ENCODE results near the gene CECR2. TPM values are rescaled to one million over a fixed set of nuclear protein-coding genes. Genes with fewer than 3 reads are reported as not detected.

CECR2 gene
- total and polyA plus RNA-seq, 2 of the 8 experiments (the other 6 are each of a cell fraction or from before 2014, with no cell fraction given): 18.3 to 123 TPM

DNA sequence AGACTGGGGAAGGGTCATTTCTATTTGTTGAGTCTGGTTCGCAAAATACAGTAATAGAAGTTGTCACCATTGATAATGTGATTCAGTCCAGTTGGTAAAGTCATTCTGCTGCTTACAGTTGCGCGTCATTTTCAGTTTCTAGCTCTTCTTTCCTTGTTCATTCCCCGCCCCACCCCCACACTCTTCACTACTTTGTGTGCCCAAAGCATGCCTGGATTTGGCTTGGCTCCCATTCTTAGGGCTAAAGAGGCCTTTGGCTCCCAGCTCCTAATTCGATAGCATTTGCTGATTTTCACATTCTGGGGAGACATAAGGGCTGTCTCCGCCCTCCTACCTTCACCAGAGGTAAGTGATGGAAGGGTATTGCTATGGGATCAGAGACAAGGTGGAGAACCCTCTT, 43.0 kb downstream of the CECR2 start:
- Histone ChIP-seq H3K9me3 (ENCODE audit: insufficient read depth in 2 of 2, low read depth in 1 of 2, low read length in 1 of 2) (no peaks in the 10 kb centered on the region), H2BK15ac (ENCODE audit: low read length) (no peak overlapping the region), H4K20me1 (replicated peaks in 1 of 2; ENCODE audit: control insufficient read depth in 1 of 2, insufficient read depth in 2 of 2, low read length in 2 of 2) (peaks cover 24 to 40% of the 10 kb centered on the region in 2 experiments), H3K79me1 (ENCODE audit: low read depth, low read length) (peaks cover 6% of the 10 kb centered on the region; the same call in 1 of the 2 replicates), H3K36me3 (ENCODE audit: control insufficient read depth in 2 of 4, insufficient read depth in 4 of 4, low read length in 3 of 4) (no peaks in the 10 kb centered on the region), H3K56ac (replicated peaks; ENCODE audit: insufficient read length, low read depth, low read length) (no peak overlapping the region), H3K79me2 (ENCODE audit: control insufficient read depth in 1 of 2, insufficient read depth in 2 of 2, low read length in 2 of 2) (peaks cover 53 to 100% of the 10 kb centered on the region in 2 experiments), H2AFZ (ENCODE audit: low read length) (no peak overlapping the region), H3K4me3 (ENCODE audit: extremely low read depth in 1 of 4, insufficient read depth in 2 of 4, low read depth in 3 of 4, low read length in 4 of 4) (no peak overlapping the region), H4K8ac (ENCODE audit: extremely low read depth, insufficient read depth, low read length) (no peak overlapping the region), H3K18ac (ENCODE audit: extremely low read depth, low read length) (no peak overlapping the region), H3K27me3 (replicated peaks in 1 of 4; ENCODE audit: control insufficient read depth in 3 of 4, extremely low read depth in 1 of 4, insufficient read depth in 3 of 4, low read length in 3 of 4) (no peaks in the 10 kb centered on the region), H3K27ac (ENCODE audit: low read depth, low read length) (no peak overlapping the region), H2BK12ac (ENCODE audit: low read depth, low read length) (no peak overlapping the region), H4K91ac (replicated peaks; ENCODE audit: insufficient read length, low read length) (no peak overlapping the region), H2BK5ac (ENCODE audit: low read depth, low read length) (peak overlapping the region; percentile 6), H3K4me1 (replicated peaks in 1 of 4; ENCODE audit: control insufficient read depth in 3 of 4, insufficient read depth in 4 of 4, low read length in 3 of 4) (peaks cover 6 to 25% (median 16%) of the 10 kb centered on the region in 4 experiments; a peak in 6 of 7 replicates), H4K5ac (ENCODE audit: insufficient read length, low read depth, low read length) (no peak overlapping the region), H2AK5ac (ENCODE audit: low read depth, low read length) (peak overlapping the region; percentile 6; the same call in 1 of the 2 replicates), H2BK20ac (ENCODE audit: low read length) (no peak overlapping the region), H3K23ac (ENCODE audit: insufficient read length) (no peak overlapping the region), H2BK120ac (replicated peaks; ENCODE audit: low read depth, low read length) (no peak overlapping the region), H3K4ac (replicated peaks; ENCODE audit: insufficient read length, low read depth, low read length) (no peak overlapping the region), H3K9ac (replicated peaks in 1 of 4; ENCODE audit: extremely low read depth in 1 of 4, low read depth in 3 of 4, low read length in 3 of 4) (no peak overlapping the region), H3K4me2 (ENCODE audit: insufficient read depth in 1 of 2, low read depth in 2 of 2, low read length in 2 of 2) (peak overlapping the region; percentile 14 to 42; a peak in 3 of 4 replicates), H3K14ac (ENCODE audit: insufficient read length) (no peak overlapping the region), H3K23me2 (ENCODE audit: low read depth, low read length) (no peaks in the 10 kb centered on the region)
- TF ChIP-seq, protein P1, sequence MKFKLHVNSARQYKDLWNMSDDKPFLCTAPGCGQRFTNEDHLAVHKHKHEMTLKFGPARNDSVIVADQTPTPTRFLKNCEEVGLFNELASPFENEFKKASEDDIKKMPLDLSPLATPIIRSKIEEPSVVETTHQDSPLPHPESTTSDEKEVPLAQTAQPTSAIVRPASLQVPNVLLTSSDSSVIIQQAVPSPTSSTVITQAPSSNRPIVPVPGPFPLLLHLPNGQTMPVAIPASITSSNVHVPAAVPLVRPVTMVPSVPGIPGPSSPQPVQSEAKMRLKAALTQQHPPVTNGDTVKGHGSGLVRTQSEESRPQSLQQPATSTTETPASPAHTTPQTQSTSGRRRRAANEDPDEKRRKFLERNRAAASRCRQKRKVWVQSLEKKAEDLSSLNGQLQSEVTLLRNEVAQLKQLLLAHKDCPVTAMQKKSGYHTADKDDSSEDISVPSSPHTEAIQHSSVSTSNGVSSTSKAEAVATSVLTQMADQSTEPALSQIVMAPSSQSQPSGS (IDR thresholded peaks at IDR 0.05; ENCODE audit: low read length): no peak
- TF ChIP-seq EGR1 (IDR thresholded peaks at IDR 0.05; ENCODE audit: borderline replicate concordance, low read depth, low read length) (no peak), RBBP5 (IDR thresholded peaks at IDR 0.05; ENCODE audit: borderline replicate concordance, low read depth, low read length) (no peak), SIRT6 (IDR thresholded peaks at IDR 0.05; ENCODE audit: low read length) (no peak)
- POLR2A ChIA-PET (ENCODE audit: partially characterized antibody): interaction anchor here (0.8 to 1.0 kb wide), 4 partner anchors 14 to 168 kb away, joined by 3 to 5 read pairs (median 3); no protein-coding TSS in a partner anchor
- 85% methylated on average over 6 of the region's 6 CpGs; no CpG with 5 or more reads in 1 of the 2 experiments for WGBS, 2 experiments (ENCODE audit: extremely low coverage in 1 of 2, insufficient coverage in 1 of 2, insufficient read length in 1 of 2, insufficient replicate concordance in 2 of 2, low coverage in 1 of 2, low lambda C conversion rate in 2 of 2, missing lambda C conversion rate in 1 of 2)
- FAIRE-seq (no peak), DNase-seq (ENCODE audit: low read depth in 1 of 2, low spot score in 2 of 2) (no peak)
- CTCF ChIA-PET (ENCODE audit: partially characterized antibody): interaction anchor here (0.8 kb wide), 3 partner anchors 11 to 45 kb away, joined by 3 to 4 read pairs (median 3); no protein-coding TSS in a partner anchor
